Activated CD4-positive, alpha-beta T cell treated with anti-CD3 and anti-CD28 coated beads, Interleukin-2, amount 50 U/mL, for 24 hours (primary cell): Measurements from ENCODE around the gene LIFR.

Experiments used
- DNase-seq, 2 donors: peaks; one replicate each; pipeline ENCODE4 v3.0.0-alpha.2; 2020; ENCODE audit warnings: low read depth in 1 of 2, low spot score in 1 of 2

LIFR gene

GRCh38 chr5:38445374-38446028 is 110.9 kb downstream of the LIFR start:
- DNase-seq, result no peak

- DNase-seq, result no peak
Observed at GRCh38 chr5:38443390-38443789, 113.1 kb downstream of the LIFR start.

- no peak for DNase-seq
Observed at GRCh38 chr5:38442247-38442573, 114.2 kb downstream of the LIFR start.

- DNase-seq, result peak; percentile 62 to 73
Observed at GRCh38 chr5:38441453-38442246, 114.8 kb downstream of the LIFR start.

GRCh38 chr5:38438757-38439156 is 117.7 kb downstream of the LIFR start:
- no peak for DNase-seq

GRCh38 chr5:38434966-38435705 is 121.3 kb downstream of the LIFR start:
- DNase-seq, result no peak

GRCh38 chr5:38433160-38433861 is 123.1 kb downstream of the LIFR start:
- no peak for DNase-seq

- DNase-seq, result no peak
Observed at GRCh38 chr5:38431242-38431853, 125.1 kb downstream of the LIFR start.

GRCh38 chr5:38426986-38427950 is 129.2 kb downstream of the LIFR start:
- DNase-seq, result no peak

GRCh38 chr5:38426490-38426889 is 130.0 kb downstream of the LIFR start:
- DNase-seq, result no peak
